Colonic mucosa (tissue), 4 donors: Measurements from ENCODE around the gene CMSS1. TPM values are rescaled to one million over a fixed set of nuclear protein-coding genes. Genes with fewer than 3 reads are reported as not detected.

Experiments
- DNase-seq: peaks from one replicate; pipeline ENCODE4 v3.0.0-alpha.2; 2020
- H3K27ac ChIP-seq: fragments of 200-600 bp; one replicate; pipeline ENCODE4 v1.8.0; 2021
- H3K27me3 ChIP-seq: fragments of 200-600 bp; one replicate; pipeline ENCODE4 v1.8.0; 2021
- H3K36me3 ChIP-seq: fragments of 200-600 bp; one replicate; pipeline ENCODE4 v1.8.0; 2021
- H3K4me1 ChIP-seq: fragments of 200-600 bp; one replicate; pipeline ENCODE4 v1.8.0; 2021; ENCODE audit warnings: mild to moderate bottlenecking
- H3K4me3 ChIP-seq: fragments of 200-600 bp; one replicate; pipeline ENCODE4 v1.8.0; 2021
- H3K9ac ChIP-seq, 2 donors: one replicate each; pipeline ENCODE4 v1.7.0; 2013; ENCODE audit warnings: control low read depth in 2 of 2, low read depth in 2 of 2, low read length in 2 of 2
- H3K9me3 ChIP-seq: fragments of 200-600 bp; one replicate; pipeline ENCODE4 v1.8.0; 2021
- CTCF ChIP-seq: fragments of 200-600 bp; IDR thresholded peaks from one replicate; pipeline ENCODE4 v1.8.0; 2022; ENCODE audit warnings: antibody characterized with exemption, mild to moderate bottlenecking
- intact Hi-C: fragments of 100-400 bp; cut with DNase I; formaldehyde crosslinking; loops from one replicate; pipeline ENCODE4 v1.14.1; 2022
- total RNA-seq, 2 donors: library from RNA; stranded (reverse); fragmentation: NEBNext Ultra II Directional in 1 of 2; extraction: Animal tissue kit (Norgen Biotek cat#: 25700) in 1 of 2; gene quantifications; one replicate each; pipeline ENCODE4 v1.2.1, GENCODE V29; 2021
- donor health status: healthy.
- donor health status: DM: no; HTN: no; CAD: no.
- donor health status: DM: no; HTN: no; CAD: no.

CMSS1 gene
- total RNA-seq, 2 donors from 2014 or later, result 10.7 to 24.7 TPM

GRCh38 chr3:100080573-100080972 is 262.9 kb downstream of the CMSS1 start:
- intact Hi-C loops, result no loop called here
- no peak overlapping the region for H3K4me3 ChIP-seq
- no peaks in the 10 kb centered on the region for H3K36me3 ChIP-seq
- H3K9ac ChIP-seq, result no peak overlapping the region
- no peak overlapping the region for H3K27ac ChIP-seq
- no peak for DNase-seq
- no peaks in the 10 kb centered on the region for H3K27me3 ChIP-seq
- TF ChIP-seq CTCF, result no peak
- no peaks in the 10 kb centered on the region for H3K9me3 ChIP-seq
- peaks cover 6% of the 10 kb centered on the region for H3K4me1 ChIP-seq

DNA sequence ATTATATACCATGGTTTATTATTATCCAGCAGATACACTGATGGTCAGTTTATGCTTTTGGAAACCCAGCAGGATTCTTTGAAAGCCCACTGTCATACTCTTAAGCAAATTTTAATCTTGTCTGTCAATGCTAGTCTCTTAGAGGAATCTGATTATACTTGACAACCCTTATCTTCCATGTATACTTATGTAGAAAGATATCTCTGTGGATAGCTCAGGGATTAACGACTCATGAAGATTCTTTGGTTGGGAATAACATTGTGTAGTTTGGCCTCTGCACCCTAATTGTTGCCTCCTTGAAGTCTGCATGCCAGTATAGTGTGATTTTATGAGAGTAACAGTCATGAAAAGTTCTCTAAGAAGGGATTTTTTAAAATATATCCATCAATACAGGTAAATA is 263.6 kb downstream of the CMSS1 start:
- TF ChIP-seq CTCF, result no peak

GRCh38 chr3:100081986-100082692 is 264.5 kb downstream of the CMSS1 start:
- DNase-seq, result no peak
- intact Hi-C loops, result no loop called here
- Histone ChIP-seq H3K27me3 (no peaks in the 10 kb centered on the region), H3K4me1 (peaks cover under 1% of the 10 kb centered on the region), H3K36me3 (no peaks in the 10 kb centered on the region), H3K9me3 (no peaks in the 10 kb centered on the region), H3K9ac (no peak overlapping the region), H3K4me3 (no peak overlapping the region), H3K27ac (no peak overlapping the region)
- TF ChIP-seq CTCF, result no peak

More for the DNA sequence above, 263.6 kb downstream of the CMSS1 start:
- no peak overlapping the region for H3K27ac ChIP-seq
- peaks cover 6% of the 10 kb centered on the region for H3K4me1 ChIP-seq
- no peaks in the 10 kb centered on the region for H3K36me3 ChIP-seq
- no peak for DNase-seq
- no peaks in the 10 kb centered on the region for H3K27me3 ChIP-seq
- intact Hi-C loops, result no loop called here
- no peak overlapping the region for H3K9ac ChIP-seq
- no peak overlapping the region for H3K4me3 ChIP-seq
- no peaks in the 10 kb centered on the region for H3K9me3 ChIP-seq

- H3K27ac ChIP-seq, result no peak overlapping the region
- intact Hi-C loops, result no loop called here
- H3K4me3 ChIP-seq, result no peak overlapping the region
- no peaks in the 10 kb centered on the region for H3K36me3 ChIP-seq
- no peak overlapping the region for H3K9ac ChIP-seq
- TF ChIP-seq CTCF, result no peak
- DNase-seq, result no peak
- H3K9me3 ChIP-seq, result no peaks in the 10 kb centered on the region
- H3K27me3 ChIP-seq, result no peaks in the 10 kb centered on the region
- no peaks in the 10 kb centered on the region for H3K4me1 ChIP-seq
These were observed 265.1 kb downstream of the CMSS1 start for GRCh38 chr3:100082714-100083113.

DNA sequence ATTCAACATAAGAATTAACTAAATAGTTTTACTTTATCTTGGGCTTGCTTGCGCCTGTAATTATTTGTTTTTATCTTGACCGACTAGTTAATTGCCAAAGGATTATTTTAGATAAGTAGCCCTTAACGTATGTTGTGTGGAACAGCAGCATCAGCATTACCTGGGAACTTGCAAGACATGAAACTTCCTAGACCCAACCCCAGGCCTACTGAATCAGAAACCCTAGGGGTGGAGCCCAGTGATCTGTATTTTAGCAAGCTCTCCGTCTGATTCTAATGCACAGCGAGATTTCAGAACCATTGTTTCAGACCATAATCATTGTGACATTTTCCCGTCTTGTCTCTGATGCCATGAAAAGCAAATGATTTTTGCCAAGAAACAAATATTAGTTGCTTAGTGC is 265.5 kb downstream of the CMSS1 start:
- Histone ChIP-seq H3K9ac (no peak overlapping the region), H3K4me1 (no peaks in the 10 kb centered on the region), H3K27ac (no peak overlapping the region), H3K4me3 (no peak overlapping the region), H3K27me3 (no peaks in the 10 kb centered on the region), H3K9me3 (no peaks in the 10 kb centered on the region), H3K36me3 (no peaks in the 10 kb centered on the region)
- intact Hi-C loops, result no loop called here
- TF ChIP-seq CTCF, result no peak
- DNase-seq, result no peak
